ENCODE results near the gene MYL6B.

DNA sequence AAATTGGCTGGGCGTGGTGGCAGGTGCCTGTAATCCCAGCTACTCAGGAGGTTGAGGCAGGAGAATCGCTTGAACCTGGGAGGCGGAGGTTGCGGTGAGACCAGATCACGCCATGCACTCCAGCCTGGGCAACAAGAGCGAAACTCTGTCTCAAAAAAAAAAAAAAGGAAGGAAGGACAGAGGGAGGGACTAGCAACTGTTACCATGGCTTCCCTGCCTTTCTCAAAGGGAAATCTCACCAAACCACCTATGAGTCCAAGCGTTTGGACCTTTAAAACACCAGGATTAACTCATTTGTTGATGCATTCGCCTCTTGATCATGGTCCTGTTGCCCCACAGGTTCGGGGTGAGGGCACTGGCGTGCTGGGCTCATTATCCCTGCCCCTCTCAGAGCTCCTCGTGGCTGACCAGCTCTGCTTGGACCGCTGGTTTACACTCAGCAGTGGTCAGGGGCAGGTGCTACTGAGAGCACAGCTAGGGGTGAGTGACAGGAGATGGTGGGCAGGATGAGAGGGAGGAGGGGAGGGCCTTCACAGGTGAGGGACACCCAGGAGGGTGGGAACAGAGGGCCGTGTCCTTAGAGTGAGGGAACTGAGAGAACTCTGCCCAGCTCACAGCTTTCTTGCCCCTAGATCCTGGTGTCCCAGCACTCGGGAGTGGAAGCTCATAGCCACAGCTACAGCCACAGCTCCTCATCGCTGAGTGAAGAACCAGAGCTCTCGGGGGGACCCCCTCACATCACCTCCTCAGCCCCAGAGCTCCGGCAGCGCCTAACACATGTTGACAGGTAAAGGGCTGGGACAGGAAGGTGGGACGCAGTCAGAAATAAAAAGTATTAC is 10.2 kb upstream of the MYL6B start:
- TF ChIP-seq, protein P1, sequence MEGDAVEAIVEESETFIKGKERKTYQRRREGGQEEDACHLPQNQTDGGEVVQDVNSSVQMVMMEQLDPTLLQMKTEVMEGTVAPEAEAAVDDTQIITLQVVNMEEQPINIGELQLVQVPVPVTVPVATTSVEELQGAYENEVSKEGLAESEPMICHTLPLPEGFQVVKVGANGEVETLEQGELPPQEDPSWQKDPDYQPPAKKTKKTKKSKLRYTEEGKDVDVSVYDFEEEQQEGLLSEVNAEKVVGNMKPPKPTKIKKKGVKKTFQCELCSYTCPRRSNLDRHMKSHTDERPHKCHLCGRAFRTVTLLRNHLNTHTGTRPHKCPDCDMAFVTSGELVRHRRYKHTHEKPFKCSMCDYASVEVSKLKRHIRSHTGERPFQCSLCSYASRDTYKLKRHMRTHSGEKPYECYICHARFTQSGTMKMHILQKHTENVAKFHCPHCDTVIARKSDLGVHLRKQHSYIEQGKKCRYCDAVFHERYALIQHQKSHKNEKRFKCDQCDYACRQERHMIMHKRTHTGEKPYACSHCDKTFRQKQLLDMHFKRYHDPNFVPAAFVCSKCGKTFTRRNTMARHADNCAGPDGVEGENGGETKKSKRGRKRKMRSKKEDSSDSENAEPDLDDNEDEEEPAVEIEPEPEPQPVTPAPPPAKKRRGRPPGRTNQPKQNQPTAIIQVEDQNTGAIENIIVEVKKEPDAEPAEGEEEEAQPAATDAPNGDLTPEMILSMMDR (conservative IDR thresholded peaks at IDR 0.05; ENCODE audit: low read length): no peak
- no peak for TF ChIP-seq EZH2phosphoT487 (IDR thresholded peaks at IDR 0.05; ENCODE audit: borderline replicate concordance)
